CD4-positive, alpha-beta T cell treated with Interleukin-4 for 1 hour (primary cell): ENCODE measurements around the gene NUCB2.

Source experiments
- DNase-seq, 2 donors: peaks; one replicate each; pipeline ENCODE4 v3.0.0-alpha.2; 2020 to 2022

The NUCB2 gene

GRCh38 chr11:17343907-17344306, 67.4 kb downstream of the NUCB2 start:
- no peak for DNase-seq

GRCh38 chr11:17347676-17348075, 71.1 kb downstream of the NUCB2 start:
- DNase-seq: no peak

GRCh38 chr11:17350455-17351171, 74.1 kb downstream of the NUCB2 start:
- no peak for DNase-seq

GRCh38 chr11:17351172-17351509, 74.6 kb downstream of the NUCB2 start:
- no peak for DNase-seq

GRCh38 chr11:17351510-17352176, 75.1 kb downstream of the NUCB2 start, which contains the start of gene NCR3LG1:
Gene NCR3LG1 (plus strand): TSS chr11:17351800. CDS start chr11:17351970, 170 bp downstream.
- peak; percentile 70 to 78 for DNase-seq

- DNase-seq: peak; percentile 50 to 62
Observed at GRCh38 chr11:17352950-17353820, 76.6 kb downstream of the NUCB2 start.

GRCh38 chr11:17353821-17354600, 77.5 kb downstream of the NUCB2 start:
- peak in 1 of 2 donors; percentile 5 for DNase-seq

GRCh38 chr11:17354601-17354991, 78.1 kb downstream of the NUCB2 start:
- peak; percentile 70 to 80 for DNase-seq

- DNase-seq: no peak
Observed at GRCh38 chr11:17366495-17366894, 90.0 kb downstream of the NUCB2 start.

GRCh38 chr11:17368551-17368950, 92.0 kb downstream of the NUCB2 start:
- no peak for DNase-seq

GRCh38 chr11:17369094-17369493, 92.6 kb downstream of the NUCB2 start:
- DNase-seq: no peak

GRCh38 chr11:17369684-17370243, 93.2 kb downstream of the NUCB2 start:
- no peak for DNase-seq

GRCh38 chr11:17371614-17372013, 95.1 kb downstream of the NUCB2 start:
- no peak for DNase-seq

- DNase-seq: no peak
Observed at GRCh38 chr11:17375547-17375946, 99.0 kb downstream of the NUCB2 start.

GRCh38 chr11:17376493-17376892, 100.0 kb downstream of the NUCB2 start:
- DNase-seq: no peak

GRCh38 chr11:17378655-17379054, 102.1 kb downstream of the NUCB2 start:
- no peak for DNase-seq

- DNase-seq: no peak
Observed at GRCh38 chr11:17379383-17380180, 103.0 kb downstream of the NUCB2 start.

GRCh38 chr11:17381156-17381555, 104.6 kb downstream of the NUCB2 start:
- no peak for DNase-seq
